OCI-M2 (cell line): ENCODE data around the gene SCUBE3.

ENCODE experiments used
- DNase-seq: peaks from one replicate; lab custom pipeline; 2025; ENCODE audit not compliant: unreplicated experiment; lab: John Stamatoyannopoulos, UW

Gene SCUBE3

GRCh38 chr6:35213824-35214756, at the start of gene SCUBE3:
SCUBE3 (plus strand) TSS chr6:35213956; CDS start chr6:35214419, 463 bp downstream.
- no peak for DNase-seq

DNA sequence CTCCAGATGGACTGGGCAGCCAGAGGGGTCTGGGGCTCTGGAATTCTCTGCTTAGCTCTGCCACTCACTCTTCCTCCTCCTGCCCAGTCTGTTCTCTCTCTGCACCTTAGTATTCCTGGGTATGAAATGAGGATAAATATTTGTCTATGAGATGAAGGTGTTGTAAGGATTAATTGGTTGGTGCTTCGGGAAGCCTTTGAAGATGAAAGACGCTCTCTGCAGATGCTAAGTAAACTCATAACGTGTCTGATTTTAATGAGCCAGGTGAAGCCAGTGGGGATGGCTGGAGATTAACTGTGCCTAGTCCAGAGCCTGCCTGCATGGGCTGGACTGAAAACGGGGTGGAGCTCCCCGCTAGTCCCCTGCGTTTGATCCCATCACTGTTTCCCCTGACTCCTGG, 49.5 kb upstream of the SCUBE3 start:
- no peak for DNase-seq

DNA sequence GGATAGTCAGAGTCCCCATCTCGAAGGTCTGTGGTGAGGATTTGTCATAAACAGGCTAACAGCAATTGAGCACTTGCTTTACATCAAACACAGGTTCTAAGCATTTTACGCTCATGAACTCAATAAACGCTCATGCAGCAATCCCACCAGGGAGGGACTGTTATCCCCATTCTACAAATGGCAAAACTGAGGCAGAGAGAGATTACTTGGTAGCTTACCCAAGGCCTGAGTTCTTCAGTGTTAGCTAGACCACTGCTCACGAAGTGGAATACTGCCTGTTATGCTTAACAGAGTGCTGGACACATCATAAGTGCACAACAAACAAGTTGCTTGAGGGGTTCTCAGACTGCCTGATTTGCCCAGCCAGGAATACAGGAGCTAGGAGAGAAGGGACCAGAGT, 48.9 kb upstream of the SCUBE3 start:
- no peak for DNase-seq

- no peak for DNase-seq
These were observed 48.1 kb upstream of the SCUBE3 start for GRCh38 chr6:35165630-35166071.

GRCh38 chr6:35166116-35166515, 47.6 kb upstream of the SCUBE3 start:
- no peak for DNase-seq

GRCh38 chr6:35166520-35166919, 47.2 kb upstream of the SCUBE3 start:
- no peak for DNase-seq

DNA sequence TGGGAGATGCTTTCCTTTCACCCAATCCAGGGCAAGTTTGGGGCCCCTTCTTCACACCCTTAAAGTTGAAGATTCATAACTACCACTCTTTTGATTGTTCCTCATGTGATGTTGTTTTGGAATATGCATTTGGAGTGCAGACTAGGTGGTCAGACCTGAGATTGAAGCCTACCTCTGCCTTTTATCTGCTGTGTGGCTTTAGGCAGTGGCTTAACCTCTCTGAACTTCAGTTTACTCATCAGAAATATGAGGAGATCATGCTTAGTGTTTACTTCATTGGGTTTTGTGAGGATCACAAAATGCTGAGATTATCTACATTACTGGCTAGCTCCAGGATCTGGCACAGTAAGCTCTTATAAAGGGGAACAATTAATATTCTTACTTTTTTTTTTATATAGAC, 46.3 kb upstream of the SCUBE3 start:
- DNase-seq: no peak

DNA sequence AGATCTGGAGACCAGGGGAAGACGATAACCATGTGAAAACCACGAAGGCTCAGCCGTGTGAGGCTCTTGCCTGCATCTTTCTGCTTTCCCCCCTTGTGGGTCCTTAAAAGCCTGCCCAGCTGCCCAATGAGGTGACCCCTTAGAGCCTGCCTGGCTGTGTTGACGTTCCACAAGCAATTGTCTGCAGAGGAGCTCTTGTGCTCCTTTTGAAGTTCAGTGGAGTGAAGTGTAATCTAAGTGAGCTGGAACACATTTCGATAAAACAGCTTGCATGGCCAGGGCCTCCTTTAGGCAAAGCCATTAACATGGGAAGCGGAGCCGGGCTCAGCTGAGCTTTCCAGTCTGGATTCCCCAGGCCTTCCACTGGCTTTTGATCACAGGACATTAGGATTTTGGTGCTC, 45.3 kb upstream of the SCUBE3 start:
- no peak for DNase-seq

- no peak for DNase-seq
These were observed 43.6 kb upstream of the SCUBE3 start for GRCh38 chr6:35170166-35170565.

DNA sequence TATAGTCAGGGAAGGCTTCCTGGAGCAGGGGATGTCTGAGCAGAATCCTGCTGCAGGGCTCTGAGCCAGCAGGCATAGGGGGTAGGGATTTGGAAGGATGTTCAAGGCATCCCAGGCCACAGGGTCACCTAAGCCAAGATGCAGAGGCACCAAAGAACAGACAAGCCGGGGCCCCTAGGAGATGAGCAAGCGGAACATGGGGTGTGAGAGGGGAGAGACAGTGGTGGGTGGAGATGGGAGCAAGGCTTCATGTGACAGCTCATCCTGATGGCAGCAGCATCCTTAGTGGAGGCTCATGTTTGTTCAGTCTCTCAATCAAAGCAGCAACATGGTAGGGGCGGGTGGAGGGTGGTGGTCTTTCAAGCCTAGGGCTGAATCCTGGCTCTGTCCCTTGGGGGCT, 42.9 kb upstream of the SCUBE3 start:
- DNase-seq: no peak

DNA sequence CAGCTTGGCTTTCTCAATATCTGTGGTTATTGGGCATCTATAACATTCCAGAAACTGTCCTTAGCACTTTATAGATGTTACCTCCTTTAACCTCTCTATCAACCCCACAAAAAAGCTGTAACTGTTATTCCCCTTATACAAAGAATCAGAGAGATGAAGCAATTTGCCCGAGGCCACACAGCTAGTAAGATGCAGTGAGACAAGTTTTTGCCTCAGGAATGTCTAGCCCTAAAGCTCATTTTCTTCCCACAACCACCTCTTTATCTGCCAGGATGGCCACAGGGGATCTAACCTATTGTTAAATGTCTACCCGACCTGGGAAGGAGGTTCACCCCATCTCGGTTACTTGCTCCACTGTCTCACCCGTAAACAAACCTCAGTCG, 40.7 kb upstream of the SCUBE3 start:
- no peak for DNase-seq

DNA sequence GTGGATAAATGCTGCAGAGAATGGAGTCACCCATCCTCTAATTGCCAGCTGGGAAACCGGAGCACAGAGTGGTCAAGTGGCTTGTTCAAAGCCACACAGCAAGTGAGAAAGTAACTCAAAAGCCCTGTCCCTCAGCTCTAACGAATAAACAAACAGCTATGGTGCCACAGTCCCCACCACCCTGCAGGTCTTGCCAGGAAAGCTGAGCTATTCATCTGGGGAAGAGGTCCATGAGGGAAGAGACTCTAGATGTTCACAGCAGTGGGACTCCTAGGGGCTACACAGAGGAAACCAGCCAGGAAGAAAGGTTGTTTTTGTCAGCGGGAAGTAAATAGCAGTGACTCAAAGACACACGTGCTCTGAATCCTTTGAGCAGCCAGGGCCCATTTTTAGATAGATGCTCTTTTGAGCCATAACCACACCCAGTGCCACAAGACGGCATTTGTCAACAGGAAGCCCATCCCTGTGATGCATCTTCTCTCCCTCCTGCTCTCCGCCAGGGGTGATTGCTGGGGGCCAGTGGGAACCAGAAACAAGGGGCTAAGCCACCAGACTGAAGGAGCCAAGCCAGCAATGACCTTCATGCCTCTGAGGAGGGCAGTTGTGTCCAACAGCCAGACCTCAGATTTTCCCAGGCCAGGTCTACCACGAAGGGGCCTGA, 40.2 kb upstream of the SCUBE3 start:
- no peak for DNase-seq

DNA sequence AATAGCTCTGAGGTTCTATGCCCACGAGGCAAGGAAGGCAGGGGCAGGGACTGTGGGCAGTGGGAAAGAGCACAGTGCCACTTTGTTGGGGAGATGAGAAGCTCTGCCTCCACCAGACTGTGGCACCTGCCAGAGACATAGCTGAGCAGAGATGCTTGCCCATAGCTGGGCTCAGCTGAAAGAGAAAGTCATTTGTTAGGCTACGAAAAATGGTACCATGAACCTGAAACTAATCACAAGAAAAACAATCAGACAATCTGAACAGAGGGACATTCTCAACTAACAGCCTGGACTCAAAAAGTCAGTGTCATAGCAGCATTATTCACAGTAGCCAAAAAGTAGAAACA, 39.7 kb upstream of the SCUBE3 start:
- DNase-seq: no peak

- no peak for DNase-seq
These were observed 39.3 kb upstream of the SCUBE3 start for GRCh38 chr6:35174501-35174900.

- no peak for DNase-seq
These were observed 37.3 kb upstream of the SCUBE3 start for GRCh38 chr6:35176301-35177024.

DNA sequence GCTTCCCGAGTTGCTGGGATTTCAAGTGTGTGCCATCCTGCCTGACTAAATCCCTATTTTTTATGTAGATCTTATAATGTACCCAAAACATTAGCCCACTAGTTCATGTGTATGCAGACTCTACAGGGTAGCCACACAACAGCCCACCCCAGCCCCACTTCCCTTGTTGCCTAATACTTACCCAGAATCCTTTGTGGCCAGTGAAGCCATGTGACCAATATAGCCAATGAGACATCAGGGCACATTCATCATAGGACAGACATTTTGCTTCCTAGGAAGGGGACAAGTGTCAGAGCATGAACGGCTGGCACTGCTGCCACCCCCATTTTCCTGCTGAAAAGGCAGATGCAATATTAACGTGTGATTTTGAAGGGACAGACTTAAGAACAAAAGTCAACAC, 36.6 kb upstream of the SCUBE3 start:
- no peak for DNase-seq

DNA sequence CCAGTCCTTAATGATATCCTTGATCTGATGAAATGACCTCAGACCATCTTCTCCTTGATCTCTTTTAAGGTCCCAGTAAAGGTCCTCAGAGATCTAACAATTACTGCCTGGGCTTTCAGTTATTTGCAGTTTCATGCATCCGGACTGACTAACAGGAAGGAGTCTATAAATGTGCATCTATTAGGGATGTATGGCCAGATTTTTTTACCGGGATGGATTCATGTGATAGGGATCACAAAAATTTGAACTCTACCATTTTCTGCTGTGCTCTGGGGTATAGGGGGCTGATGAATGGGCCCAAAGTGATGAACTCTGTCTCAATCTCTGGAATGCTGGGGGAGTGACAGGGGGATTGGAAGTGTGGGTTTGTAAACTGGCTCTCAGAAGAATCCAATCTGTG, 36.2 kb upstream of the SCUBE3 start:
- no peak for DNase-seq

DNA sequence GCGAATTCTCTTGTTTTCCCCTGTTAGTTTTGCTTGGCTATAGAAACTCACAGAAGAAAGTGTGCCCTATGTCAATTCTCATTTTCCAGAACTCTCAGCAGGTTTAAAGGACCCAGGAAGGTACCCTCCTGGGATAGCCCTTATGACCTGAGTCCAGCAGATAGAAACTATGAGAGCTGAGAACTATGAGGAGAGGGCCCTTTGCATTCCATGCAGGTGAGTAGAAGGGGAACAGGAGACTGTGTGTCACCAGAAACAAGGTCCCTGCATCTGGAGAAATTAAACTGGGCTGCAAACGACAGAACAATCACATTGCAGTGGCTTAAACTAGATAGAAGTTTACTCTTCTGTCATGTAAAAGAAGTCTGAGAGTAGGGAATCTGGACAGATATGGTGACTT, 35.7 kb upstream of the SCUBE3 start:
- DNase-seq: no peak

- no peak for DNase-seq
These were observed 34.6 kb upstream of the SCUBE3 start for GRCh38 chr6:35178932-35179832.

DNA sequence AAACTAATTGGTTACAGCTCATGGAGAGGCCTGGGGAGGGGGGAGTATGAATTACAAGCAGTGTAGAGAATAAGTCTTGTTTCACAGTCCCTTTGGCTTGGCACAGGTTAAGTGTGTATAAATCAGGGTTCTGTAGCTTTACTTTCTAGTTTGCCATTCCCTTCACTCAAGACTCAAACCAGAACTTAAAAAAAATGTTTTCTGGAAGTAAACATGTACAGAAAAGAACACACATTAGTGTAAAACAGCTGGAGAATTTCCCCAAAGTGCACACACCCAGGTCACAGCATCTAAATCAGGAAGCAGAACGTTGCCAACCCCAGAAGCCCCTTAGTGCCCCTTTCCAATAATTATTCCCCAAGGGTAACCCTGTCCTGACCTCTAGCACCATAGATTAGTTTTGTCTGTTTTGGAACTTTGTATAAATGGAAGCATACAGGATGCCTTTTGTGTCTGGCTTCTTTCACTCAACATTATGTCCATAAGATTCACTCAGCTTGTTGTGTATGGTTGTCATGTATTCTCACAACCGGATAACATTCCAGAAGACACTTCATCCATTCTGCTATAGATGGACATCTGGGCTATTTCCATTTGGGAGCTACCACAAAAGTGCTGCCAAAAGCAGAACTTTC, 33.7 kb upstream of the SCUBE3 start:
- DNase-seq: no peak
